CD4-positive, alpha-beta T cell treated with Interleukin-1 beta for 1 hour (primary cell): Measurements from ENCODE around the gene RFXAP.
"Not testable (repeated sequence)": the region's sequence is repeated elsewhere in the genome, so short reads cannot be mapped to it uniquely, and the experiment has no call there.

Experiments
- DNase-seq, 2 donors: peaks; one replicate each; pipeline ENCODE4 v3.0.0-alpha.2; 2020 to 2022

The RFXAP gene, protein sequence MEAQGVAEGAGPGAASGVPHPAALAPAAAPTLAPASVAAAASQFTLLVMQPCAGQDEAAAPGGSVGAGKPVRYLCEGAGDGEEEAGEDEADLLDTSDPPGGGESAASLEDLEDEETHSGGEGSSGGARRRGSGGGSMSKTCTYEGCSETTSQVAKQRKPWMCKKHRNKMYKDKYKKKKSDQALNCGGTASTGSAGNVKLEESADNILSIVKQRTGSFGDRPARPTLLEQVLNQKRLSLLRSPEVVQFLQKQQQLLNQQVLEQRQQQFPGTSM

DNA sequence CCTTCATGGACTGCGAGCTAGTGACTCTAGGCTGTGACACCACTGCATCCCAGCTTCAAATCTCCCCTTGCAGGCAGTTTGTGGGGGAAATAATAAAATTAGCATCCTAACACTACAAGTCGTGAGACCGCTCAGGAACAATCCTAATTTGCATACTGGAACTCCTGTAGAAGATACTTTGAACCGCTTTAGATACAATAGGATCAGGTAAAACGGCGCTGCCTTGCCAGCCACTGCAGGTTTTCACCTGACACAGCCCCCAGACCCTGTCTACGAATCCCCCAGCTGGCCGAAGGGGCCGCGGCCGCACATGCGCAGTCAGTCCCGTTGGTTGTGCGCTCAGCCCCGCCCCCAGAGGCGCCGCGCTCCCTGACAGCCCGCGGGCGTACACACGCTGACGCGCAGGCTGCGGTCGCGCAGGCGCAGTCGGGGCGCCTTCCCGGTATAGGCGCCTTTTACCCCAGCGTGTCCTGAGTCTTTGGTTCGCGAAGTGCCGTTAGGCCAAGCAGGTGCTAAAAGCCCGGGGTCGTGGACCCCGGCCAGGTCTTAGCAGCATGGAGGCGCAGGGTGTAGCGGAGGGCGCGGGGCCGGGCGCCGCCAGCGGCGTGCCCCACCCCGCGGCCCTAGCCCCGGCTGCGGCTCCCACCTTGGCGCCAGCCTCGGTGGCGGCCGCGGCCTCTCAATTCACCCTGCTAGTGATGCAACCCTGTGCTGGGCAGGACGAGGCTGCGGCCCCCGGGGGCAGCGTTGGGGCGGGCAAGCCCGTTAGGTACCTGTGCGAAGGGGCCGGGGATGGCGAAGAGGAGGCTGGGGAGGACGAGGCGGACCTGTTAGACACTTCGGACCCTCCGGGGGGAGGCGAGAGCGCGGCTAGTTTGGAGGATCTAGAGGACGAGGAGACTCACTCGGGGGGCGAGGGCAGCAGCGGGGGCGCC lies at the start of gene RFXAP:
TSS of gene RFXAP (plus strand) at position 419 of the 935 bp plus-strand sequence. CDS start at position 555, 136 bp downstream.
- peak; percentile 90 to 93 for DNase-seq

- no peak for DNase-seq
These were observed 49.5 kb upstream of the RFXAP start for GRCh38 chr13:36769545-36769944.

GRCh38 chr13:36770741-36771140 lies 48.3 kb upstream of the RFXAP start:
- no peak for DNase-seq

DNA sequence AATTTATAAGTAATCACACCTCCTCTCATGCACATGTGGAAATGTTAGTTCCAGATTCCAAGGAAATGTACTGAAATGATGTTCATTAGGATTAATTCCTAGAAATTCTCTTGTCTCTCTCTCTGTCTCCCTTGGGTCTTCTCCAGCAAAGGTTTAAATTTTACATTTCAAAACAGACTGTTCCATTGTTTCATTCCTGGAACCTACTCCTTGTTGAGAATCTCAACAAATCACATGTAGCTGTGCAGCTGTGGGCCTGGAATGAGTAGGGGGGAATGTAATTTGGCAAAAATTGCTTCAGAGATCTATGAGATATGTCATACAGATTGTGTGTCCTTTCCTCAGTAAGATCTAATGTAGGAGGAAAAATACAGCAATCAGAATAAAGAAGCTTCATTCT lies 46.2 kb upstream of the RFXAP start:
- DNase-seq, result no peak

DNA sequence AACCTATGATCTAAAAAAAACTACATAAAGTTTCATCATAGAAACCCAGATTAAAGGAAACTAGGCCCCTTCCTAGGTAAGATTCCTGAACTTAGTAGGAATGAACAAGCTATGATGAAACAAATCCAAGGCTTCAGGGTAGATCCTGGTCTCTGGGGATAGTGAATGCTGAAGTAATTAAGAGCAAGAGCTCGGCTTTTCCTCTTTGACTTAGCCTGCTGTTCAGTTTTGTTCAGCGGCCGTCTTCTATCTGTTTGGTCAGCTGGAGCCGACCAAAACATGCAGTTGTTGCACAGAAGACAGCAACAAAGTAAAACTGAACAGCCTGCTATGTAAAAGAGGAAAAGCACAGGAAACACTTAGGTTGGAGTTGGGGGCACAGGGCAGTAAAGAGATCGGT lies 44.1 kb upstream of the RFXAP start:
- no peak for DNase-seq

DNA sequence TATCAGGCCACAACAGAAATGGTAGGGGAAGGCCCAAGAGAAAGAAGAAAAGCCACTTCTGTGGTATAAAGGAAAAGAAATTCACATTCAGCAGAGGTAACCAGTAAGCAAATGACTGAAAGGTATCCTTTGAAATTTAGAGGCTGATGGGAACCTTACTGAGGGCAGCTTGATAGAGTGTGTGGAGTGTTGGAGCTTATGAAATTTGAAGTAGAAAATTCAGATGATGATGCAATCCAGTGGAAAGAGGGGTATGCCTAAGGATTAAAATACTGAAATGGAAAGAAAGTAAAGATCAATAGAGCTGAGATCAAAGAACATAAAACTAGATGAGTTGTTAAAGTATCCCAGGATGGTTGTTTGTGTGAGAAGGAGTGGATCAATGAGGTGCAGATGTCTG lies 42.8 kb upstream of the RFXAP start:
- no peak for DNase-seq

DNA sequence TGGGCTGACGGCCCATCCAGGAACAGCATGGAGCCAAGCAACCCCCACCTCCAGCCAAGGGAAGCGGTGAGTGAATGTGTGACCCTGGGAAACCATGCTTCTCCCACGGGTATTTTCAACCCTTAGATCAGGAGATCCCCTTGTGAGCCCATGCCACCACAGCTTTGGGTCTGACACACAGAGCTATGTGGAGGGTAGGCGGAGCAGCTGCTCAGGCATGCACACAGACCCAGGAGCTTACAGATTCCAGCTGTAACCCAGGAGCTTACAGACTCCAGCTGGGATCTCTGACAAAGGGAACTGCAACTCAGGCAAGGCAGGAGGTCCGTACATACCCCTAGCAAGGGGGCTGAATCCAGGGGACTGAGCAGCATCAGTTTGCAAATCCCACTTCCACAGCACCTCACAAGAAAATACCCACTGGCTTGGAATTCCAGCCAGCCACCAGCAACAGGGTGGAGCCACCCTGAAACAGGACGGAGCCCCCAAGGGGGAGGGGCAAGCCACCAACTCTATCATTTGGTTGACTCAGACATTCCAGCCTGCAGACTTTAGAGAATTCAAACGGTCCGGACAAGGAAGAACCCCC lies 40.8 kb upstream of the RFXAP start:
- no peak for DNase-seq

DNA sequence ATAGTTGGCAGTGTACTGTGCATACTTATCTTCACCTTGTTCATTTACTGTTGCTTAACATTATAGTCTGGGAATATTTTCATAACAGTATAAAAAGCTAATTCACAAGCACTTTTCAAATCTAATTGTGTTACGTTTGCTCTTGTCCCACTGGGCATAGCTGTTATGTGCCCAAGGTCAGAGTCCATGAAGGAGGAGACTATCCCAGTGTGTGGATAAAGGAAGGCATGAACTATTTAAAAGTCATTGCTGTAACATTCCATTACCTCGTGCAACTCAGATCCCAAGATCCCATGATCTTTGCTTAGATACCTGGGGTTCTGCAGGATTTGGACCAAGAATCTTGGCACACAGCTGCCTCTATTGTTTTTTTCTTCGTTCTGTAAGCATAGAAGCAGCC lies 35.1 kb upstream of the RFXAP start:
- no peak for DNase-seq

DNA sequence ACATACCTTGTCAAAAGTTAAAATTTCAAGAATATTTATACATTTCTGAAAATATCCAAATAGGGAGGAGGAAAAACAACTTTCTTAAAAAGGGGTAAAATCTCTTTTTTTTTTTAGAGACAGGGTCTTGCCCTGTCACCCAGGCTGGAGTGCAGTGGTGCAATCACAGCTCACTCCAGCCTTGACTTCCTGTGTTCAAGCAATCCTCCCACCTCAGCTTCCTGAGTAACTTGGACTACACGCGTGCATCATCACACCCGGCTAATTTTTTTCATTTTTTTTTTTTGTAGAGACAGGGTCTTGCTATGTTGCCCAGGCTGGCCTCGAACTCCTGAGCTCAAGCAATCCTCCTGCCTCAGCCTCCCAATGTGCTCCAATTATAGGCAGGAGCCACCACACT lies 32.8 kb upstream of the RFXAP start:
- DNase-seq, result not testable (repeated sequence)

DNA sequence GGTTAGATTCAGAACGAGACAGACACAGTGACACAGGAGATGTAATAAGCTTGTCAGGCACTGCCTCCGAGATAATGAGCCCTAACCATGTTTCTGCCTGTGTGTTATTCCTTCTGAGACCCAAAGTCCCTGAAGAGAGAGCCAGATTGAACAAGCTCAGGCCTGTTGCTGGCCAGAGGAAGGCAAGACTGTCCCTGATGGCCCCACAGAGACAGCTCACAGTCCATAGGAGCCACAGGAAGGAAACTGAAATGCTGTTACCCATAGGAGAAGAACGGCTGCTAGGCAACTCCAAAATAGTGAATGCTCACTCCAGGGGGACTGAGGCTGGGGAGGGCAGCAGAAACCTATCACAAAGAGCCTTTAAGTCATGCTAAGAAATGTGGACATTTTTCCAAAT lies 31.8 kb upstream of the RFXAP start:
- no peak for DNase-seq

- DNase-seq, result no peak
These were observed 30.7 kb upstream of the RFXAP start for GRCh38 chr13:36788276-36788675.

GRCh38 chr13:36789061-36789460 lies 30.0 kb upstream of the RFXAP start:
- DNase-seq, result no peak

- DNase-seq, result no peak
These were observed 29.3 kb upstream of the RFXAP start for GRCh38 chr13:36789730-36790129.

GRCh38 chr13:36794706-36795105 lies 24.3 kb upstream of the RFXAP start:
- no peak for DNase-seq

- no peak for DNase-seq
These were observed 23.6 kb upstream of the RFXAP start for GRCh38 chr13:36795463-36795862.

DNA sequence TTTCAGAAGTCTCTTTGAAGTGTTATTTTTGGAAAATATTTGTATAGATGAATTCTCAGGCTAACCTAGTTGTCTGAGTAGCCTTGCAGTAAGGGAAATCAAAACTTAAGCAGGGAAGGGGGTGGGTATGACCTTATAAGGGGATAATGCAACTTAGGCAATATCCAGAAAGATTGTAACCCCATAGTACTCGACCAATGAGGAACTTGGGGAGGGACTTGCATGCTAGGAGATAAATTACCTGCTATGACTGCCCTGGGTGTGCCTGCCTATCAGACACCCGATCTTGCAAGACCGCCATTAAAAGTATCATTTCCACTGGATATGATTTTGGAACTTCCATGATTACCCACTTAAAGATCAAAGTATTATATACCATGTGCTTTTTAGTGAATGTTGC lies 23.0 kb upstream of the RFXAP start:
- DNase-seq, result no peak

DNA sequence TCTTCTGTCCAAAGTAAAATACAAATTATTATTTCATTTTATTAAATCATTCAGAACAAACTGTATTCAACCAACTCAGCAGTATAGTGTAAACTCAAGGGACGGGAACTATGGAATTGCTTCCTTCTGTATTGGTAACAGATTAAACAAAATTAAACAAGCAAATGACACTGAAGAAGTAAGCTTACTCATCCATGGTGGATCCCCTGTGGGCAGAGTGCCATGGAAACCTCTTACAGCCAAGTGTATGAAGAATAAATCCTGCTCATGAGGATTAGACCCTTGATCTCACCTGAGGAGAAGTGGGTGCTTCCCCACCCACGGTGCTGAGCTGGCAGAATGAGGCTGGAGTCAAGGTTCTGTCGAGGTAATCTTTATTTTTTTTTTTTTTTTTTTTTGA lies 18.0 kb upstream of the RFXAP start:
- no peak for DNase-seq

DNA sequence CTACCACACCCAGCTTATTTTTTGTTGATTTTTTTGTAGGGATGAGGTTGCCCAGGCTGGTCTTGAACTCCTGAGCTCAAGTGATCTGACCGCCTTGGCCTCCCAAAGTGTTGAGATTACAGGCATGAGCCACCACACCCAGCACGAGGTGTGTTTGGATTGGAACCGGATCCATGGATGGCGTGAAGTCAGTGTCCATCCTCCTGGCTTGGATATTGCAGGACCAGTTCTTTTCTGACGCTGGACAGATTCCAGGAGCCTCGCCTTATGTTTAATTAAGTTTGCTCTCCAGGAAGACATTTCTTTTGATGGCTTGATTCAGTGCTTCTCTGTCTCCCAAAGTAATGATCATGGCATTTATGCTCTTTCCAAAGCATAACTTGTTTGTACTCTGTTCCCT lies 14.4 kb upstream of the RFXAP start:
- DNase-seq, result no peak

DNA sequence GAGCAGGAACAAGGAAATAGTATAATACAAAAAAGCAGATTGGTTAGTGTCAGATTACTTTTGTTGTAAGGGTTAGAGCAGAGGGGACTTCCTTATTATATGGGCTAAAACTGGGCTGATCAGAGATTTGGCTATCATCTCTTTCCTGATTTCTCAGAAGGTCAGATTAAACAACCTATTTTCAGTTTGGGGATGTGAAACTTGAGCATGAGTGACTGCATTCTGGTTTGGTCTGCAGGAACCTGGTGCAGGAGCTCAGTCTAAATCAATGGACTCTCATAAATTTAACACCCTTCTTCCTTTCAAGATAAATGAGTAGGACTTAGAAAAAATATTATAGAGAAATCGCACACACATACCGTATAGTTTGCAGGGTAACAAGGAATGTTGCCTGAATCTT lies 12.9 kb upstream of the RFXAP start:
- DNase-seq, result no peak

- no peak for DNase-seq
These were observed 11.4 kb upstream of the RFXAP start for GRCh38 chr13:36807616-36808015.

DNA sequence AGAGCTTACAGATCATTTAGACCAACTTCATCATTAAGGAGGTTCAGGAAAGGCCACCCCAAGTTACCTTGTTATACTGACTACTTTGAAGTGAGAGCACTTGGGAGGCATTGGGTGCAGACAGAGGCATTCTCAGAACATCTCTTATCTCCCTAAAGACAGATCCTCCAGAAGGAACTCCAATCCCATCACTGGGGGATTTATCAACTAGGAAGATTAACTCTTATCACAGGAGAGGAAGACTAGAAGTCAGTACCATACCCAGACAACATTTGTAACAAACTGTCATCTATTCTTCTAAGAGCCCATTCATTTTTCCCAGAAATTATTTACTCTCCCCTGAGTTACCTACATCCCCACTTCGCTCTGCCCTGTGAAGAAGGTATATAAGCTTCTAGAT lies 5.8 kb upstream of the RFXAP start:
- no peak for DNase-seq

GRCh38 chr13:36814465-36814864 lies 4.6 kb upstream of the RFXAP start:
- no peak for DNase-seq

DNA sequence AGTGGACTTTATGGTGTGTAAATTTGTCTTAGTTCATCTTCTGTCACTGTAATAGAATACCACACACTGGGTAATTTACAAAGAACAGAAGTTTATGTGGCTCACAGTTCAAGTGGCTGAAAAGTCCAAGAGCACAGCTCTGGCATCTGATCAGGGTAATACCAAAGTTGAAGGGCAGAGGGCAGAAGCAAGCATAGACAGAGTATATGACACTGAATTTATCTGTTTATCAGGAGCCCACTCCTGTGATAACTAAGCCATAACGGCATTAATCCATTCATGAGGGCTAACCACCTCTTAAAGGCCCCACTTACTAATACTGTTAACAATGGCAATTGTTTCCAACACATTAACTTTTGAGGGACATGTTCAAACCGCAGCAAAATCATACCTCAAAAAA lies 4.0 kb upstream of the RFXAP start:
- DNase-seq, result peak in 1 of 2 donors; percentile 27
